CD14-positive monocyte (primary cell): ENCODE results near the gene SYP. TPM values are rescaled to one million over a fixed set of nuclear protein-coding genes. Genes with fewer than 3 reads are reported as not detected.

Source experiments
- DNase-seq, 3 donors: peaks; one replicate each; pipeline ENCODE4 v3.0.0-alpha.2; 2011 to 2022
- H2AFZ ChIP-seq: 2 replicates; pipeline ENCODE4 v1.6.0; 2012; ENCODE audit warnings: mild to moderate bottlenecking, low read depth, low read length, inconsistent platforms; ENCODE audit not compliant: insufficient read depth, poor library complexity, severe bottlenecking
- H3K27ac ChIP-seq, 2 donors: 1 replicate in 1 of 2; 2 replicates in 1 of 2; pipeline ENCODE4 v1.5.1; 2012 to 2013; ENCODE audit warnings: low read length in 2 of 2, control low read depth in 1 of 2, inconsistent platforms in 1 of 2, low read depth in 1 of 2, mild to moderate bottlenecking in 1 of 2
- H3K27me3 ChIP-seq, 2 donors: one replicate each; pipeline versions ENCODE4 v1.6.0 to v1.6.1; 2011 to 2013; ENCODE audit warnings: low read length in 2 of 2; ENCODE audit not compliant: control insufficient read depth in 2 of 2, insufficient read depth in 2 of 2
- H3K36me3 ChIP-seq, 2 donors: replicated peaks in 1 of 2; 1 replicate in 1 of 2; 2 replicates in 1 of 2; pipeline versions ENCODE4 v1.5.1 to v1.6.1; 2012 to 2013; ENCODE audit warnings: low read length in 2 of 2, control low read depth in 1 of 2, inconsistent platforms in 1 of 2, mild to moderate bottlenecking in 1 of 2; ENCODE audit not compliant: insufficient read depth in 2 of 2, control insufficient read depth in 1 of 2
- H3K4me1 ChIP-seq, 2 donors: 1 replicate in 1 of 2; 2 replicates in 1 of 2; pipeline versions ENCODE4 v1.5.1 to v1.6.1; 2012 to 2013; ENCODE audit warnings: low read length in 2 of 2, control low read depth in 1 of 2, inconsistent platforms in 1 of 2, mild to moderate bottlenecking in 1 of 2, moderate library complexity in 1 of 2; ENCODE audit not compliant: insufficient read depth in 2 of 2, control insufficient read depth in 1 of 2
- H3K4me2 ChIP-seq: replicated peaks from 2 replicates; pipeline ENCODE3; 2012; ENCODE audit warnings: low read length, moderate library complexity, mild to moderate bottlenecking; ENCODE audit not compliant: poor library complexity, severe bottlenecking; ENCODE audit errors: extremely low read depth
- H3K4me3 ChIP-seq, 3 experiments: fragments of 200-600 bp in 1 of 3; sonication (generic) in 1 of 3; replicated peaks in 1 of 3; 1 replicate in 2 of 3; 2 replicates in 1 of 3; pipeline ENCODE4 v1.5.1; 2011 to 2013; ENCODE audit warnings: low read length in 3 of 3, mild to moderate bottlenecking in 3 of 3, control low read depth in 2 of 3, low read depth in 2 of 3, inconsistent platforms in 1 of 3, moderate library complexity in 1 of 3
- H3K79me2 ChIP-seq: 2 replicates; pipeline ENCODE4 v1.6.0; 2012; ENCODE audit warnings: mild to moderate bottlenecking, control low read depth, inconsistent platforms, low read length, moderate library complexity; ENCODE audit not compliant: insufficient read depth
- H3K9ac ChIP-seq: 2 replicates; pipeline ENCODE4 v1.6.0; 2017; ENCODE audit warnings: low read length, mild to moderate bottlenecking; ENCODE audit not compliant: insufficient read depth, poor library complexity, severe bottlenecking
- H3K9me3 ChIP-seq, 2 donors: replicated peaks in 1 of 2; 1 replicate in 1 of 2; 2 replicates in 1 of 2; pipeline versions ENCODE4 v1.5.1 to v1.6.1; 2012 to 2013; ENCODE audit warnings: low read length in 2 of 2, control low read depth in 1 of 2; ENCODE audit not compliant: control insufficient read depth in 1 of 2, insufficient read depth in 1 of 2
- H4K20me1 ChIP-seq: 2 replicates; pipeline ENCODE4 v1.6.0; 2012; ENCODE audit warnings: mild to moderate bottlenecking, low read length, control low read depth, moderate library complexity; ENCODE audit not compliant: insufficient read depth
- H3K27ac Mint-ChIP-seq, 7 donors: one replicate each; pipeline ENCODE4 v1.8.0; 2020; ENCODE audit warnings: mild to moderate bottlenecking in 7 of 7, mixed read lengths in 7 of 7, moderate library complexity in 6 of 7, inconsistent platforms in 2 of 7
- H3K27me3 Mint-ChIP-seq, 3 donors: one replicate each; pipeline ENCODE4 v1.8.0; 2021 to 2022; ENCODE audit warnings: low read depth in 3 of 3, mild to moderate bottlenecking in 3 of 3, mixed read lengths in 3 of 3, moderate library complexity in 3 of 3, inconsistent platforms in 1 of 3
- H3K36me3 Mint-ChIP-seq, 2 donors: one replicate each; pipeline ENCODE4 v1.8.0; 2020; ENCODE audit warnings: mixed read lengths in 2 of 2, inconsistent platforms in 1 of 2, mild to moderate bottlenecking in 1 of 2
- H3K4me1 Mint-ChIP-seq: one replicate; pipeline ENCODE4 v1.8.0; 2020; ENCODE audit warnings: mild to moderate bottlenecking, mixed read lengths
- H3K4me3 Mint-ChIP-seq, 2 donors: one replicate each; pipeline ENCODE4 v1.8.0; 2020; ENCODE audit warnings: mild to moderate bottlenecking in 2 of 2, mixed read lengths in 2 of 2, moderate library complexity in 1 of 2
- H3K9me3 Mint-ChIP-seq, 7 donors: one replicate each; pipeline ENCODE4 v1.8.0; 2020 to 2022; ENCODE audit warnings: mixed read lengths in 7 of 7, mild to moderate bottlenecking in 6 of 7, moderate library complexity in 6 of 7, inconsistent platforms in 2 of 7
- CTCF ChIP-seq: fragments of 200-600 bp; IDR thresholded peaks from one replicate; pipeline ENCODE4 v1.8.0; 2022; ENCODE audit warnings: antibody characterized with exemption, mild to moderate bottlenecking
- WGBS: methylation state at CpG from one replicate; pipeline ENCODE4 v1.1.5; 2013; ENCODE audit warnings: missing lambda C conversion rate; ENCODE audit not compliant: insufficient coverage; 5-methylcytosine and 5-hydroxymethylcytosine counted together
- intact Hi-C, 2 donors: fragments of 100-400 bp; cut with micrococcal nuclease; formaldehyde crosslinking; loops; one replicate each; pipeline versions ENCODE4 v1.15.0 to v1.15.1; 2023
- polyA plus RNA-seq, 3 donors: library from polyadenylated mRNA; depleted of rRNA in 1 of 3; unstranded in 2 of 3; stranded (reverse) in 1 of 3; fragments of 300-500 nt in 2 of 3; fragments of >200 nt in 1 of 3; fragmentation: Illumina TruSeq in 2 of 3; gene quantifications; 1 replicate in 2 of 3; 2 replicates in 1 of 3; pipeline ENCODE4 v1.2.3, GENCODE V29; 2012 to 2021

SYP gene
- polyA plus RNA-seq, 3 donors: 0.27 to 0.69 (median 0.68) TPM

- H3K27me3 ChIP-seq: no peaks in the 10 kb centered on the region
- H3K4me3 ChIP-seq: peak within 1 kb of the TSS; percentile 69 to 79 (median 69)
- intact Hi-C loops: no loop called here
- peak within 1 kb of the TSS; percentile 82 for H3K4me2 ChIP-seq
- peak within 1 kb of the TSS; percentile 62 for H2AFZ ChIP-seq
- peaks cover 12 to 18% of the 10 kb centered on the region in 2 donors for H3K36me3 Mint-ChIP-seq
- H3K4me1 ChIP-seq: peaks cover 25 to 48% of the 10 kb centered on the region in 2 donors
- peak within 1 kb of the TSS; percentile 35 to 61 for H3K27ac ChIP-seq
- H3K9me3 Mint-ChIP-seq: peaks cover 0 to 19% (median 6%) of the 10 kb centered on the region in 7 donors
- H3K9ac ChIP-seq: peak within 1 kb of the TSS; percentile 64
- peaks cover 0 to 10% (median 0%) of the 10 kb centered on the region in 3 donors for H3K27me3 Mint-ChIP-seq
- H4K20me1 ChIP-seq: peaks cover 8% of the 10 kb centered on the region
- TF ChIP-seq CTCF: peak; percentile 21
- H3K27ac Mint-ChIP-seq: peak within 1 kb of the TSS; percentile 38 to 91 (median 81)
- peaks cover 13% of the 10 kb centered on the region for H3K79me2 ChIP-seq
- peak; percentile 69 to 80 (median 80) for DNase-seq
- WGBS: 17% methylated on average over 21 of the region's 62 CpGs
- peaks cover 52% of the 10 kb centered on the region for H3K4me1 Mint-ChIP-seq
- H3K36me3 ChIP-seq: peaks cover 6 to 17% of the 10 kb centered on the region in 2 donors
- H3K4me3 Mint-ChIP-seq: peak within 1 kb of the TSS; percentile 76 to 88
- H3K9me3 ChIP-seq: no peaks in the 10 kb centered on the region
These were observed 13.6 kb downstream of the SYP start, which contains the start of gene PRICKLE3 for GRCh38 chrX:49186125-49187027. Gene PRICKLE3 (minus strand): TSS chrX:49186373. CDS start chrX:49186297, 76 bp downstream.
